Gastroesophageal sphincter (tissue), 3 donors: ENCODE data around the gene EIPR1.

Experiments used
- EP300 ChIP-seq: sonication (generic); formaldehyde crosslinking; IDR thresholded peaks from one replicate; pipeline ENCODE4 v1.6.1; 2017; ENCODE audit warnings: antibody characterized with exemption, mild to moderate bottlenecking
- TF ChIP-seq, protein P1 (sequence below), 4 experiments: fragments of 200-600 bp in 2 of 4; fragments of 450-650 bp in 2 of 4; sonication (generic) in 1 of 4; IDR thresholded peaks; one replicate each; pipeline ENCODE4 v1.5.1; 2017 to 2019; ENCODE audit warnings: antibody characterized with exemption in 4 of 4, mild to moderate bottlenecking in 2 of 4, moderate library complexity in 2 of 4

DNA sequence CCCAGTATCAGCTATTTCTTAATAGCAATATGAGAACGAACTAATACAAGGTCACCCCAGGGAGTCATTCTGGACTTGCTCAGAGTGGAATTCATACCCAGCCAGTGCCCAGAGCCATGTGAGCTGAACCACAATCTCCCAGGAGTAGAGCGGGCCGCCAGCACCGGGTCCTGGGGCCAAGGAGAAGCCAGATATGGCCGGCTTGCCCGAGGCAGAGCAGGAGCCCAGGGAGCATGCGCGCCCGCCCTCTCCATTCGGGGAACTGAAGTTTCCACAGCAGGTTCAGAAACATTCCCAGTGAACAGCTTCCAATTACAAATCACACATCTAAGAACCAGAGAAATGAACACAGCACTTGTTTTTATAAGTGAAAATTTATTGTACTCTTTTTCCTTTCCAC, 37.5 kb downstream of the EIPR1 start:
- TF ChIP-seq EP300: no peak
- TF ChIP-seq, protein P1, sequence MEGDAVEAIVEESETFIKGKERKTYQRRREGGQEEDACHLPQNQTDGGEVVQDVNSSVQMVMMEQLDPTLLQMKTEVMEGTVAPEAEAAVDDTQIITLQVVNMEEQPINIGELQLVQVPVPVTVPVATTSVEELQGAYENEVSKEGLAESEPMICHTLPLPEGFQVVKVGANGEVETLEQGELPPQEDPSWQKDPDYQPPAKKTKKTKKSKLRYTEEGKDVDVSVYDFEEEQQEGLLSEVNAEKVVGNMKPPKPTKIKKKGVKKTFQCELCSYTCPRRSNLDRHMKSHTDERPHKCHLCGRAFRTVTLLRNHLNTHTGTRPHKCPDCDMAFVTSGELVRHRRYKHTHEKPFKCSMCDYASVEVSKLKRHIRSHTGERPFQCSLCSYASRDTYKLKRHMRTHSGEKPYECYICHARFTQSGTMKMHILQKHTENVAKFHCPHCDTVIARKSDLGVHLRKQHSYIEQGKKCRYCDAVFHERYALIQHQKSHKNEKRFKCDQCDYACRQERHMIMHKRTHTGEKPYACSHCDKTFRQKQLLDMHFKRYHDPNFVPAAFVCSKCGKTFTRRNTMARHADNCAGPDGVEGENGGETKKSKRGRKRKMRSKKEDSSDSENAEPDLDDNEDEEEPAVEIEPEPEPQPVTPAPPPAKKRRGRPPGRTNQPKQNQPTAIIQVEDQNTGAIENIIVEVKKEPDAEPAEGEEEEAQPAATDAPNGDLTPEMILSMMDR (IDR thresholded peaks at IDR 0.05): no peak
